ENCODE measurements around the gene TBC1D23. TPM values are rescaled to one million over a fixed set of nuclear protein-coding genes. Genes with fewer than 3 reads are reported as not detected.

TBC1D23 gene
- total RNA-seq, 2 donors from 2014 or later, result 37.4 to 44.2 TPM

Other genes with a start within 250 kb of the TBC1D23 start
- under 1 TPM in 1 of 2 donors, not detected in 1; 0.82 TPM for gene FILIP1L, start 146.5 kb upstream of the TBC1D23 start, total RNA-seq
- 10 to 100 TPM; 24.0 to 30.1 TPM for gene NIT2, start 73.8 kb downstream of the TBC1D23 start, total RNA-seq
- 10 to 100 TPM; 23.6 to 26.4 TPM for gene TOMM70, start 140.1 kb downstream of the TBC1D23 start, total RNA-seq
- under 1 TPM; 0.70 to 0.96 TPM for gene LNP1, start 140.5 kb downstream of the TBC1D23 start, total RNA-seq
- under 1 TPM; 0.17 to 0.65 TPM for gene TMEM45A, start 231.6 kb downstream of the TBC1D23 start, total RNA-seq

Measured in T-helper 17 cell (primary cell).